ENCODE measurements around the gene OR2T11.

- TF ChIP-seq, protein P1, sequence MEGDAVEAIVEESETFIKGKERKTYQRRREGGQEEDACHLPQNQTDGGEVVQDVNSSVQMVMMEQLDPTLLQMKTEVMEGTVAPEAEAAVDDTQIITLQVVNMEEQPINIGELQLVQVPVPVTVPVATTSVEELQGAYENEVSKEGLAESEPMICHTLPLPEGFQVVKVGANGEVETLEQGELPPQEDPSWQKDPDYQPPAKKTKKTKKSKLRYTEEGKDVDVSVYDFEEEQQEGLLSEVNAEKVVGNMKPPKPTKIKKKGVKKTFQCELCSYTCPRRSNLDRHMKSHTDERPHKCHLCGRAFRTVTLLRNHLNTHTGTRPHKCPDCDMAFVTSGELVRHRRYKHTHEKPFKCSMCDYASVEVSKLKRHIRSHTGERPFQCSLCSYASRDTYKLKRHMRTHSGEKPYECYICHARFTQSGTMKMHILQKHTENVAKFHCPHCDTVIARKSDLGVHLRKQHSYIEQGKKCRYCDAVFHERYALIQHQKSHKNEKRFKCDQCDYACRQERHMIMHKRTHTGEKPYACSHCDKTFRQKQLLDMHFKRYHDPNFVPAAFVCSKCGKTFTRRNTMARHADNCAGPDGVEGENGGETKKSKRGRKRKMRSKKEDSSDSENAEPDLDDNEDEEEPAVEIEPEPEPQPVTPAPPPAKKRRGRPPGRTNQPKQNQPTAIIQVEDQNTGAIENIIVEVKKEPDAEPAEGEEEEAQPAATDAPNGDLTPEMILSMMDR (IDR thresholded peaks at IDR 0.05): no peak
- TF ChIP-seq POLR2AphosphoS5 (IDR thresholded peaks at IDR 0.05) (no peak), EP300 (IDR thresholded peaks at IDR 0.05; ENCODE audit: low read depth) (no peak)
Observed at GRCh38 chr1:248670003-248670402, 35.1 kb upstream of the OR2T11 start.

All from transverse colon (tissue), 4 donors.